Measurements from ENCODE around the gene TMEM129. TPM values are rescaled to one million over a fixed set of nuclear protein-coding genes. Genes with fewer than 3 reads are reported as not detected.

The TMEM129 gene
- total RNA-seq, 1 donor from 2014 or later: 14.1 TPM

- Histone ChIP-seq H3K4me1 (peaks cover 11% of the 10 kb centered on the region), H4K20me1 (ENCODE audit: low read depth) (peaks cover 41% of the 10 kb centered on the region), H3K79me2 (ENCODE audit: low read depth) (peaks cover 27% of the 10 kb centered on the region), H3K4me3 (no peak overlapping the region), H3K27ac (no peak overlapping the region), H3K9ac (no peak overlapping the region), H3F3A (ENCODE audit: low read depth) (peaks cover 48% of the 10 kb centered on the region), H3K4me2 (no peak overlapping the region), H2AFZ (replicated peaks) (no peak overlapping the region), H3K27me3 (no peaks in the 10 kb centered on the region), H3K36me3 (no peaks in the 10 kb centered on the region), H3K9me3 (ENCODE audit: low read depth) (no peaks in the 10 kb centered on the region)
- H3K4me1 Mint-ChIP-seq: peaks cover 38% of the 10 kb centered on the region
- DNase-seq (ENCODE audit: low spot score): no peak
- peaks cover 2% of the 10 kb centered on the region for H3K27me3 Mint-ChIP-seq (ENCODE audit: insufficient read depth, low read depth)
- peak overlapping the region; percentile 67 for H3K4me3 Mint-ChIP-seq
- H3K36me3 Mint-ChIP-seq: peaks cover 2% of the 10 kb centered on the region
- H3K9me3 Mint-ChIP-seq: no peaks in the 10 kb centered on the region
- TF ChIP-seq EZH2phosphoT487 (IDR thresholded peaks at IDR 0.05) (no peak), EZH2 (IDR thresholded peaks at IDR 0.05) (no peak), CTCF (IDR thresholded peaks at IDR 0.05) (no peak)
- H3K27ac Mint-ChIP-seq: no peak overlapping the region
Observed at GRCh38 chr4:1716065-1716945, 4.8 kb downstream of the TMEM129 start.

- Histone ChIP-seq H3K4me1 (peaks cover 16% of the 10 kb centered on the region), H3K27ac (no peak overlapping the region), H3K36me3 (no peaks in the 10 kb centered on the region), H3K9ac (no peak overlapping the region), H3K4me3 (no peak overlapping the region), H4K20me1 (ENCODE audit: low read depth) (peaks cover 51% of the 10 kb centered on the region), H3K9me3 (ENCODE audit: low read depth) (no peaks in the 10 kb centered on the region), H3K79me2 (ENCODE audit: low read depth) (peaks cover 33% of the 10 kb centered on the region), H3F3A (ENCODE audit: low read depth) (peaks cover 43% of the 10 kb centered on the region), H3K27me3 (no peaks in the 10 kb centered on the region), H3K4me2 (no peak overlapping the region), H2AFZ (replicated peaks) (no peak overlapping the region)
- H3K4me3 Mint-ChIP-seq: peak overlapping the region; percentile 41
- peaks cover 46% of the 10 kb centered on the region for H3K4me1 Mint-ChIP-seq
- no peaks in the 10 kb centered on the region for H3K9me3 Mint-ChIP-seq
- H3K36me3 Mint-ChIP-seq: peaks cover 4% of the 10 kb centered on the region
- H3K27me3 Mint-ChIP-seq (ENCODE audit: insufficient read depth, low read depth): peaks cover 2% of the 10 kb centered on the region
- DNase-seq (ENCODE audit: low spot score): no peak
- TF ChIP-seq EZH2 (IDR thresholded peaks at IDR 0.05): no peak
- no peak for TF ChIP-seq EZH2phosphoT487 (IDR thresholded peaks at IDR 0.05)
- no peak for TF ChIP-seq CTCF (IDR thresholded peaks at IDR 0.05)
- H3K27ac Mint-ChIP-seq: no peak overlapping the region
Observed at GRCh38 chr4:1715002-1715758, 5.9 kb downstream of the TMEM129 start.

GRCh38 chr4:1714303-1715001 is 6.7 kb downstream of the TMEM129 start:
- DNase-seq (ENCODE audit: low spot score): no peak
- H3K27ac ChIP-seq: no peak overlapping the region

More at GRCh38 chr4:1714303-1715001, 6.7 kb downstream of the TMEM129 start:
- Mint-ChIP-seq H3K4me1 (peaks cover 47% of the 10 kb centered on the region), H3K9me3 (no peaks in the 10 kb centered on the region), H3K27me3 (ENCODE audit: insufficient read depth, low read depth) (peaks cover 2% of the 10 kb centered on the region), H3K36me3 (peaks cover 8% of the 10 kb centered on the region), H3K4me3 (peak overlapping the region; percentile 89), H3K27ac (no peak overlapping the region)
- H2AFZ ChIP-seq (replicated peaks): no peak overlapping the region
- peaks cover 9% of the 10 kb centered on the region for H3K4me1 ChIP-seq
- H3K27me3 ChIP-seq: no peaks in the 10 kb centered on the region
- H3K36me3 ChIP-seq: no peaks in the 10 kb centered on the region
- H3F3A ChIP-seq (ENCODE audit: low read depth): peaks cover 42% of the 10 kb centered on the region
- no peak overlapping the region for H3K4me2 ChIP-seq
- peaks cover 33% of the 10 kb centered on the region for H3K79me2 ChIP-seq (ENCODE audit: low read depth)
- H4K20me1 ChIP-seq (ENCODE audit: low read depth): peaks cover 49% of the 10 kb centered on the region
- H3K4me3 ChIP-seq: no peak overlapping the region
- H3K9ac ChIP-seq: no peak overlapping the region
- H3K9me3 ChIP-seq (ENCODE audit: low read depth): no peaks in the 10 kb centered on the region
- TF ChIP-seq EZH2 (IDR thresholded peaks at IDR 0.05): no peak
- no peak for TF ChIP-seq EZH2phosphoT487 (IDR thresholded peaks at IDR 0.05)
- no peak for TF ChIP-seq CTCF (IDR thresholded peaks at IDR 0.05)

All from neural progenitor cell (in vitro differentiated cells).